ACC112 (cell line): ENCODE results near the gene TICRR.
A peak's percentile ranks its signal among the peaks of the same experiment; 100 is the strongest.
"Not testable (repeated sequence)": the region's sequence is repeated elsewhere in the genome, so short reads cannot be mapped to it uniquely, and the experiment has no call there.

ENCODE experiments used
- H2AFZ ChIP-seq: fragments of 200-600 bp; sonication (generic); one replicate; pipeline ENCODE4 v1.6.0; 2017; ENCODE audit warnings: antibody characterized with exemption, low read length; ENCODE audit not compliant: unreplicated experiment
- H3K27ac ChIP-seq: fragments of 200-600 bp; sonication (generic); 2 replicates; pipeline ENCODE4 v1.5.1; 2014; ENCODE audit warnings: low read depth, mild to moderate bottlenecking, antibody characterized with exemption, low read length, moderate library complexity
- H3K27me3 ChIP-seq: fragments of 200-600 bp; sonication (generic); 2 replicates; pipeline ENCODE4 v1.6.1; 2014; ENCODE audit warnings: mild to moderate bottlenecking, antibody characterized with exemption, low read length, moderate library complexity, mixed read lengths; ENCODE audit not compliant: insufficient read depth
- H3K36me3 ChIP-seq: fragments of 200-600 bp; sonication (generic); 2 replicates; pipeline ENCODE4 v1.6.1; 2016; ENCODE audit warnings: mild to moderate bottlenecking, antibody characterized with exemption, low read length, moderate library complexity, mixed read lengths; ENCODE audit not compliant: insufficient read depth
- H3K4me1 ChIP-seq: fragments of 200-600 bp; sonication (generic); one replicate; pipeline ENCODE4 v1.6.1; 2016; ENCODE audit warnings: low read length, mixed read lengths; ENCODE audit not compliant: insufficient read depth, unreplicated experiment, control insufficient read depth
- H3K4me3 ChIP-seq: fragments of 200-600 bp; sonication (generic); 2 replicates; pipeline ENCODE4 v1.5.1; 2014; ENCODE audit warnings: mild to moderate bottlenecking, low read depth, low read length
- H3K79me2 ChIP-seq: fragments of 200-600 bp; sonication (generic); one replicate; pipeline ENCODE4 v1.6.0; 2016; ENCODE audit warnings: low read length; ENCODE audit not compliant: control insufficient read depth, unreplicated experiment, insufficient read depth

Gene TICRR

DNA sequence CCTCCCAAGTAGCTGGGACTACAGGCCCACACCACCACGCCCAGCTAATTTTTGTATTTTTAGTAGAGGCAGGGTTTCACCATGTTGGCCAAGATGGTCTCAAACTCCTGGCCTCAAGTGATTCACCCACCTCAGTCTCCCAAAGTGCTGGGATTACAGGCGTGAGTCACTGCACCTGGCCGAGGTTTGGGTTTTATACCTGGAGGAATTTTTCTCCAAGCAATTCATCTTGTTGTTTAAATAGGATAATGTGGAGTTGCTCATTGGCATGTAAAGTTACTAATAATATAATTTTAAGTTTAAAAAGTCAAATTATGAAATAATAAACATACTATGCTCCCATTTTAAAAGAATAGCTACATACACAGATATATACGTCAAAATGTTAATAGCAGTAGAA lies 26.1 kb upstream of the TICRR start:
- H3K27me3 ChIP-seq = peaks cover 27% of the 10 kb centered on the region
- H3K4me3 ChIP-seq = not testable (repeated sequence)

DNA sequence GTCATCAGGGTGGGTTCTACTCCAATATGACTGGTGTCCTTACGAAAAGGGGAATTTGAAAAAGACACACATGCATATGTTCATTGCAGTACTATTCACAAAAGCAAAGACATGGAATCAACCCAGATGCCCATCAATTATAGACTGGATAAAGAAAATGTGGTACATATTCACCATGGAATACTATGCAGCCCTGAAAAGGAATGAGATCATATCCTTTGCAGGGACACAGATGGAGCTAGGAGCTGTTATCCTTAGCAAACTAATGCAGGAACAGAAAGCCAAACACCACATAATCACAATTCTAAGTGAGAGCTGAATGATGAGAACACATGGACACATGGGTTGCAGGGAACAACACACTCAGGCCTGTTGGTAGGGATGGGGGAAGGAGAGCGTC lies 24.8 kb upstream of the TICRR start:
- H3K36me3 ChIP-seq = no peaks in the 10 kb centered on the region
- H3K79me2 ChIP-seq = no peaks in the 10 kb centered on the region
- H3K4me3 ChIP-seq = no peak overlapping the region
- H3K4me1 ChIP-seq = no peaks in the 10 kb centered on the region
- H3K27me3 ChIP-seq = peaks cover 31% of the 10 kb centered on the region
- H2AFZ ChIP-seq = no peak overlapping the region
- H3K27ac ChIP-seq = no peak overlapping the region

More for the DNA sequence above, 26.1 kb upstream of the TICRR start:
- H3K27ac ChIP-seq, H3K36me3 ChIP-seq, H3K4me1 ChIP-seq, H3K79me2 ChIP-seq, H2AFZ ChIP-seq: not testable (repeated sequence)

DNA sequence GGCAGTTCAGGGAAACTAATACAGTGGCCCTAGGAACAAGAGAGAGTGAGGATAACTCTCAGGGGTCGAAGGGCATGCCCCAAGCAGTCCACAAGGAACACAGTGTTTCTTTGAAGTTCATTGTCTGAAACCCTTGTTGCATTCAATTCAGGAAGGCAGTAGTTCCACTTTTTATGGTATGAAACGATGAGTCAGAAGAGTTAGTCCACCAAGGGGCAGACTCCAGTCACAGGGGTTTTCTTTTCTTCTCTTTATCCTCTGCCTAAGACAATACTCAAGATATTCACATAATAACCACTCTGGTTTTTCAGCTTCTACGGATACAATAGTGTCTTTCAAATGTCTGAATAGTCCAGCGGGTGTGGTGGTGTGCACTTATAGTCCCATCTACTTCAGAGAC lies 23.7 kb upstream of the TICRR start:
- Histone ChIP-seq H3K27ac (no peak overlapping the region), H3K79me2 (no peaks in the 10 kb centered on the region), H3K4me1 (no peaks in the 10 kb centered on the region), H2AFZ (no peak overlapping the region), H3K36me3 (no peaks in the 10 kb centered on the region), H3K4me3 (no peak overlapping the region), H3K27me3 (peaks cover 20% of the 10 kb centered on the region)

DNA sequence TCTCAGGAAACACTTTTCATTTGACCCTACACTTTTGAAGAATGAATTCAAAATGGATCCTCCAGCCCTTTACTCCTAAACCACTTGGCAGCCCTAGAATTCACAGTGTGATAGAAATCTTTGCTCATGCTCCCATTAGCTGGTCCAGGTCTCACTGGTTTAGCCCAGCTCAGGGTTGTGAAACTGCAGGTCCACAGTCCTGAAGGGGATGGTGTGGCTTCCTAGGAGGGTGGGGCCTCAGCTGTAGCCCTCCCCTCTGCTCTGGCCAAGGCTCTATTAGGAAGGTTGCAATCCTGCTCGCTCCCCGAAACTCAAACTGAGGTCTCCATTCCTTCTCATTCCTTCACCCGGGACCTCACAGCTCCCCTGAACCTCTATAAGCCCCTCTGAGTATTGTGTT lies 21.6 kb upstream of the TICRR start:
- H3K36me3 ChIP-seq = no peaks in the 10 kb centered on the region
- no peak overlapping the region for H3K27ac ChIP-seq
- H3K27me3 ChIP-seq = peaks cover 7% of the 10 kb centered on the region
- no peak overlapping the region for H3K4me3 ChIP-seq
- no peaks in the 10 kb centered on the region for H3K79me2 ChIP-seq
- no peak overlapping the region for H2AFZ ChIP-seq
- no peaks in the 10 kb centered on the region for H3K4me1 ChIP-seq

DNA sequence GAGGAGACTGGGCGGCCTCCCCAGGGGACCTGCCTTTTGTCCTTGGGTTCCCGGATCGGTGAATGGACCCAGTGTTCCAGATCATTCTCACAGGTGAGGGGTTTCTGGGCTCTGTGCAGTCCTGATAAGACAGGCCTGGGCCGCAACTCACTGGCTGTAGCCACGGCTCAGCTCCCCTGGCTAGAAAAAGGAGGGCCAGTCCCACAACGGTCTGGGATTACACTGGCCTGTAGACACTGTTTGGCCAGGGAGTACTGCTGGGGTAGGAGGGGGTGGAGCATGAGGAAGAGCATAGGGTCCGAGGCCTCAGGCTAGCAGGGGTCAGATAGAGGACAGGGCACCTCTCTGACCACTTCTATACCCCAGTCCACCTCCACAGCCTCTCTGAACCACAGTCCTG lies 21.0 kb upstream of the TICRR start:
- Histone ChIP-seq H3K4me3 (no peak overlapping the region), H2AFZ (no peak overlapping the region), H3K4me1 (no peaks in the 10 kb centered on the region), H3K79me2 (no peaks in the 10 kb centered on the region), H3K27me3 (peaks cover 12% of the 10 kb centered on the region), H3K27ac (no peak overlapping the region), H3K36me3 (no peaks in the 10 kb centered on the region)

DNA sequence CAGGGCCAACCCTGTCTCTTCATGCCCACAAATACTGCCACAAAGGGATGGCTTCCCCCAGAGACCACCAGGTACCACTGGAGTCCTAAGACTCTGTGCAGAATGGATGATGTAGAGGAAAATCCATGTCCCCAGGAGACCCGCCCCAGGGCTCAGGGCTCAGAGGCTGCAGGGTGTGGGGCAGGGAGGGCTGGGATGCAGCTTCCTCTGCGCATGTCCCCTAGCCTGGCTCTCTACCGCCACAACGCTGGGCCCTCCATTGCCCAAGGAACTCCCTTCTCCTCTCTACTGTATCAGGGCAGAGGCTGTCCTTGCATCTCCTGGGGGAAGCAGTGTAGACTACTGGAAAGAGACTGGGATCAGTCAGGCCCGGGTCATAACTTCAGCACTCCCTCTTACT lies 19.5 kb upstream of the TICRR start:
- Histone ChIP-seq H3K79me2 (no peaks in the 10 kb centered on the region), H3K4me1 (no peaks in the 10 kb centered on the region), H3K4me3 (no peak overlapping the region), H3K36me3 (no peaks in the 10 kb centered on the region), H2AFZ (no peak overlapping the region), H3K27ac (no peak overlapping the region), H3K27me3 (peaks cover 17% of the 10 kb centered on the region)

DNA sequence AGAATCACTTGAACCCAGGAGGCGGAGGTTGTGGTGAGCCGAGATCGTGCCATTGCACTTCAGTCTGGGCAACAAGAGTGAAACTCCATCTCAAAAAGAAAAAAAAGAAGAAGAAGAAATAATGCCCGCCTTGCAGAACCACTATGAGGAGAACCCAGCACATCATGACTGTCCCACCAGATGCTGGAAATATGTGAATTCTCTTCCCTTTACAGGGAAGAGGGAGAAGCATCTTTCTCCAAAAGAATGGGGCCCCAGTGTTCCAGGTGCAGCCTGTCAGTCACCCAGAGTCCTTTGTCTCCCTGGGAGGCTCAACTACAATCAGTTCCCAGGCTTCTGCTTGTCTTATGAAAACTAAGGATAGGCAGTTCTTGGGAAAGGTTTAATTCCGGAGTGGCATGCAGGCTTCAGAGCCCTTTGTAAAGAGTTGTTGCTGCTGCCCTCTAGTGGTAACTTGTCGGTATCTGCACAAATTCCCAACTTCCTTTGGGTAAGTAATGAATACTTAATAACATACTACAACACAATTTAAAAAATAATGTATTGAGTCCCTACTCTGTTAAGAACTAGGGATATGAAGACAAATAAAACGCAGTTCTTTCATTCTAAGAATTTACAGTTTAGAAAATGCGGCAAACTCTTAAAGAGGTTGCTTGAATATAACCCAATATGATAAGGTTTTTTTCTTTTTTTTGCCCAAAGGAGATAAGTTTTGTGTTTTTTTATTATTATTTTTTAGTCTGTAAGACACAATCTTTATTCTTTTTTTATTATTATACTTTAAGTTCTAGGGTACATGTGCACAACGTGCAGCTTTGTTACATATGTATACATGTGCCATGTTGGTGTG lies 18.6 kb upstream of the TICRR start:
- no peaks in the 10 kb centered on the region for H3K36me3 ChIP-seq
- H3K27ac ChIP-seq = no peak overlapping the region
- H3K4me1 ChIP-seq = no peaks in the 10 kb centered on the region
- H3K4me3 ChIP-seq = no peak overlapping the region
- H2AFZ ChIP-seq = no peak overlapping the region
- no peaks in the 10 kb centered on the region for H3K79me2 ChIP-seq
- H3K27me3 ChIP-seq = peaks cover 17% of the 10 kb centered on the region

DNA sequence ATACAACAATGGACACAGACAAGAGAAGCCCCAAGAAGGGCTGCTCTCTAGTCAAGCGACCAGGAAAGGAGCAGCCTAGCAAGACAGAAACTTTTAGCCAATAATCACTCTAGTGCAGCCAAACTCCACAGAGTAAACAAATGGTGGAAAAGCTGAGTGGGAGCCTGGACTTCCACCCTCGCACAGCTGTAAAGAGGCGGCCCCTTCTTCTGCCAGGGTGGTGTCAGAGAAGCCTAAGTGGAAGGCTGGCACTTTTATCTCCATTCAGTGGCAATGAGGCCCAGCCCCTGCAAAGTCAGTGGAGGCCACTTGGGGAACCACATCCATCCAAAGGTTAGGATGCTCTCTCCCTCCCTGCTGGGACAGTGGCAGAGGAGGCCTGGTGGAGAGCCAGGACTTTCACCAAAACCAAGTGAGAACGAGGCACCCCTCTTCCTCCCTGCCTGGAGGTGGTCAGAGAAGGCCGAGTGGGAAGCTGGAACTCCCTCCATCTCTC lies 15.5 kb upstream of the TICRR start:
- H3K27me3 ChIP-seq = peaks cover 14% of the 10 kb centered on the region
- H3K4me1 ChIP-seq = no peaks in the 10 kb centered on the region
- H3K27ac ChIP-seq = no peak overlapping the region
- H2AFZ ChIP-seq = no peak overlapping the region
- H3K79me2 ChIP-seq = no peaks in the 10 kb centered on the region
- no peak overlapping the region for H3K4me3 ChIP-seq
- no peaks in the 10 kb centered on the region for H3K36me3 ChIP-seq

DNA sequence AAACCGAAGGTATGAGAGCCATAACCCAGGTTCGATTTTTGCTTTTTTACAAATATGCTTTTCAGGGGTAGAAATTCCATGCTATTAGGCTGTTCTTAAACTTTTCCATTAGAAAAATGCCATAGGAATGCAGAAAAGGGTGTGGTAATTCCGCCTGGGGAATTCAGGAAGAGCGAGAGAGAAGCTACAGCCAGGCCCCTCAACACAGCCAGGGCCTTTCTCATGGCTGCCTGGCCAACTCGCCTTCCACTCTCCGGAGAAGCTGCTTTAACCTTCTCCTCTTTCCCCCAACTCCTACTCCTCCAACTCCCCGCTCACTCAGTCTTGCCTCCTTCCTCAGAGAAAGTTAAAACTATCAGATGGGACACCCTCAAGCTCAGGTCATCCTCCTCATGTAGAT lies 9.1 kb upstream of the TICRR start:
- H3K4me3 ChIP-seq = no peak overlapping the region
- no peaks in the 10 kb centered on the region for H3K36me3 ChIP-seq
- H3K79me2 ChIP-seq = no peaks in the 10 kb centered on the region
- H3K27ac ChIP-seq = no peak overlapping the region
- H3K4me1 ChIP-seq = no peaks in the 10 kb centered on the region
- H3K27me3 ChIP-seq = peaks cover 3% of the 10 kb centered on the region; the same call in 1 of the 2 replicates
- H2AFZ ChIP-seq = peak overlapping the region; percentile 43

DNA sequence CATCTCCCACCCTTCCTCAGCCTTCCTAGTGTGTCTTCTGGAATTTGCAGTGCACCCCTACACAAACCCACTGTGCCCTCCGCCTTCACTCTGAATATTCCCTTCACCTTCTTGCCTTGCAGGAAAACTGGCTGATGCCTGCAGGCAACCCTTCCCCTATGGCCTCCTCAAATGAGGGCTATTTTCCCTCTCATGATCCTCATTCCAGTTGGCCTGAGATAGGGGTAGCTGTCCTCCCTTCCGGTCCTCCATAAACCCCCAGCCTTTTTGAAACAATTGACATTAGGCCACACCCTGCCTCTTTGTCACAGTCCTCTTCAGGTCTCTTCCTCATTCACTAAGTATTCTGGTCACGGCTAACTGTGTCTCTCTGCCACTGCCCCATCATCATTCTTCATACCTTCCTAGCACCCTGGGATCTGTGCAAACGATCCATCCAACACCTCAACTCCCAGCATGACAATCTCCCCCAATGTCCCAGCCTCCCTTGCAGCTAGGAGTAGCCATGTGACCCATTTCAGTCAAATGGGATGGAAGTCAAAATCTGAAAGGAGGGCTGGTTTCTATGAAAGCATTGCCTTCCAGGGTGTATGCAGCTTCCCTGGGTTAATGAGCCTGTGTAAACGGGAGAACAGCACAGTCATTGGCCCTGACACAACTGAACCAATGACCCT lies 8.5 kb upstream of the TICRR start:
- Histone ChIP-seq H3K4me1 (no peaks in the 10 kb centered on the region), H3K36me3 (no peaks in the 10 kb centered on the region), H3K27ac (no peak overlapping the region), H2AFZ (peak overlapping the region; percentile 43), H3K27me3 (peaks cover 6% of the 10 kb centered on the region; the same call in 1 of the 2 replicates), H3K4me3 (no peak overlapping the region), H3K79me2 (no peaks in the 10 kb centered on the region)
